ENCODE data around the gene LYPD6B. TPM values are rescaled to one million over a fixed set of nuclear protein-coding genes. Genes with fewer than 3 reads are reported as not detected.

LYPD6B gene
- total and polyA plus RNA-seq, 2 experiments from 2014 or later = 1.7 to 3.6 TPM

GRCh38 chr2:149146876-149147275 is 108.4 kb downstream of the LYPD6B start:
- H3K27me3 Mint-ChIP-seq (ENCODE audit: insufficient read depth, low read depth, poor library complexity) = no peaks in the 10 kb centered on the region

GRCh38 chr2:149148194-149149006 is 109.9 kb downstream of the LYPD6B start:
- Histone ChIP-seq H3K27ac (ENCODE audit: low read depth) (no peak overlapping the region), H3K4me1 (ENCODE audit: insufficient read depth) (peaks cover 7% of the 10 kb centered on the region; the same call in 1 of the 2 replicates), H3K27me3 (ENCODE audit: insufficient read depth) (no peaks in the 10 kb centered on the region), H3K36me3 (ENCODE audit: insufficient read depth) (no peaks in the 10 kb centered on the region), H3F3A (replicated peaks; ENCODE audit: low read depth) (no peaks in the 10 kb centered on the region), H4K20me1 (replicated peaks; ENCODE audit: insufficient read depth) (no peaks in the 10 kb centered on the region), H3K9me2 (ENCODE audit: insufficient read depth) (no peaks in the 10 kb centered on the region), H3K79me2 (replicated peaks; ENCODE audit: insufficient read depth) (no peaks in the 10 kb centered on the region), H3K4me3 (no peak overlapping the region), H3K4me2 (no peak overlapping the region), H2AFZ (no peak overlapping the region)
- no peaks in the 10 kb centered on the region for H3K9me3 Mint-ChIP-seq
- H3K27ac Mint-ChIP-seq = no peak overlapping the region
- peaks cover 5% of the 10 kb centered on the region for H3K27me3 Mint-ChIP-seq (ENCODE audit: insufficient read depth, low read depth, poor library complexity)
- H3K36me3 Mint-ChIP-seq (ENCODE audit: low read depth) = no peaks in the 10 kb centered on the region
- ATAC-seq (no peak), DNase-seq (ENCODE audit: low spot score) (no peak)
- no peak overlapping the region for H3K4me3 Mint-ChIP-seq
- H3K4me1 Mint-ChIP-seq = peaks cover 13% of the 10 kb centered on the region
- no peak for TF ChIP-seq ETS1 (IDR thresholded peaks at IDR 0.05)
- TF ChIP-seq EZH2 (IDR thresholded peaks at IDR 0.05; ENCODE audit: low read depth, unreplicated experiment) = no peak
- no peak for TF ChIP-seq CREB1 (CRISPR knock-in tag; IDR thresholded peaks at IDR 0.05; ENCODE audit: low read depth)
- TF ChIP-seq JUNB (IDR thresholded peaks at IDR 0.05; ENCODE audit: unreplicated experiment) = no peak
- no peak for TF ChIP-seq ZNF114 (CRISPR knock-in tag; IDR thresholded peaks at IDR 0.05)
- TF ChIP-seq CTCF (conservative IDR thresholded peaks at IDR 0.05; ENCODE audit: low read depth in 2 of 2) = no peak
- no peak for TF ChIP-seq POLR2AphosphoS5 (IDR thresholded peaks at IDR 0.05; ENCODE audit: low read depth)
- no peak for TF ChIP-seq STAT1 (IDR thresholded peaks at IDR 0.05; ENCODE audit: unreplicated experiment)
- TF ChIP-seq NANOG (IDR thresholded peaks at IDR 0.05; ENCODE audit: borderline replicate concordance) = no peak
- TF ChIP-seq ZNF331 (CRISPR knock-in tag; IDR thresholded peaks at IDR 0.05; ENCODE audit: low read depth) = no peak

More at GRCh38 chr2:149146876-149147275, 108.4 kb downstream of the LYPD6B start:
- Histone ChIP-seq H3K36me3 (ENCODE audit: insufficient read depth) (no peaks in the 10 kb centered on the region), H4K20me1 (replicated peaks; ENCODE audit: insufficient read depth) (no peaks in the 10 kb centered on the region), H3K9me2 (ENCODE audit: insufficient read depth) (no peaks in the 10 kb centered on the region), H3K79me2 (replicated peaks; ENCODE audit: insufficient read depth) (no peaks in the 10 kb centered on the region), H3K4me3 (no peak overlapping the region), H3F3A (replicated peaks; ENCODE audit: low read depth) (no peaks in the 10 kb centered on the region), H2AFZ (no peak overlapping the region), H3K27ac (ENCODE audit: low read depth) (no peak overlapping the region), H3K4me2 (no peak overlapping the region), H3K27me3 (ENCODE audit: insufficient read depth) (no peaks in the 10 kb centered on the region), H3K4me1 (ENCODE audit: insufficient read depth) (no peaks in the 10 kb centered on the region)
- DNase-seq (ENCODE audit: low spot score) = no peak
- no peak for TF ChIP-seq EZH2phosphoT487 (IDR thresholded peaks at IDR 0.05; ENCODE audit: unreplicated experiment)
- no peak for TF ChIP-seq CREB1 (CRISPR knock-in tag; IDR thresholded peaks at IDR 0.05; ENCODE audit: low read depth)
- no peak for TF ChIP-seq JUNB (IDR thresholded peaks at IDR 0.05; ENCODE audit: unreplicated experiment)
- no peak for TF ChIP-seq ZNF331 (CRISPR knock-in tag; IDR thresholded peaks at IDR 0.05; ENCODE audit: low read depth)
- TF ChIP-seq EZH2 (IDR thresholded peaks at IDR 0.05; ENCODE audit: low read depth, unreplicated experiment) = no peak
- no peak for TF ChIP-seq CTCF (conservative IDR thresholded peaks at IDR 0.05; ENCODE audit: low read depth in 2 of 2)
- no peak for TF ChIP-seq STAT1 (IDR thresholded peaks at IDR 0.05; ENCODE audit: unreplicated experiment)
- TF ChIP-seq NANOG (IDR thresholded peaks at IDR 0.05; ENCODE audit: borderline replicate concordance) = no peak
- TF ChIP-seq ZNF114 (CRISPR knock-in tag; IDR thresholded peaks at IDR 0.05) = no peak
- Mint-ChIP-seq H3K4me3 (no peak overlapping the region), H3K36me3 (ENCODE audit: low read depth) (no peaks in the 10 kb centered on the region), H3K4me1 (peaks cover 8% of the 10 kb centered on the region; the same call in 1 of the 3 replicates), H3K27ac (no peak overlapping the region), H3K9me3 (no peaks in the 10 kb centered on the region)
- ATAC-seq = peak; percentile 39; the same call in 1 of the 3 replicates
